Memory B cell (primary cell): ENCODE measurements around the gene IL6ST.

Source experiments
- ATAC-seq: fragments of 150-1000 bp; cut with Tn5 transposase; 2 replicates; pipeline ENCODE4 v1.10.0; 2021; ENCODE audit warnings: low read depth, mild to moderate bottlenecking, moderate library complexity
- DNase-seq, 2 donors: peaks; one replicate each; pipeline ENCODE4 v3.0.0; 2022; ENCODE audit warnings: low spot score in 2 of 2
- H3K27ac Mint-ChIP-seq: one replicate; pipeline ENCODE4 v1.8.0; 2022; ENCODE audit warnings: mild to moderate bottlenecking, moderate library complexity, mixed read lengths
- H3K27me3 Mint-ChIP-seq: one replicate; pipeline ENCODE4 v1.8.0; 2022; ENCODE audit warnings: mixed read lengths
- H3K36me3 Mint-ChIP-seq: one replicate; pipeline ENCODE4 v1.8.0; 2022; ENCODE audit warnings: mild to moderate bottlenecking, mixed read lengths
- H3K4me1 Mint-ChIP-seq: one replicate; pipeline ENCODE4 v1.8.0; 2022; ENCODE audit warnings: mixed read lengths
- H3K4me3 Mint-ChIP-seq: one replicate; pipeline ENCODE4 v1.8.0; 2022; ENCODE audit warnings: mild to moderate bottlenecking, moderate library complexity, mixed read lengths
- H3K9me3 Mint-ChIP-seq: one replicate; pipeline ENCODE4 v1.8.0; 2022; ENCODE audit warnings: mixed read lengths

IL6ST gene

GRCh38 chr5:55897206-55897894 lies 97.4 kb downstream of the IL6ST start:
- Mint-ChIP-seq H3K4me1 (peaks cover 3% of the 10 kb centered on the region), H3K9me3 (peaks cover 3% of the 10 kb centered on the region), H3K36me3 (peaks cover 2% of the 10 kb centered on the region), H3K27ac (no peak overlapping the region), H3K27me3 (peaks cover 8% of the 10 kb centered on the region), H3K4me3 (no peak overlapping the region)
- DNase-seq = no peak
- ATAC-seq = no peak

- DNase-seq (no peak), ATAC-seq (no peak)
- H3K9me3 Mint-ChIP-seq = peaks cover 3% of the 10 kb centered on the region
- H3K27me3 Mint-ChIP-seq = peaks cover 8% of the 10 kb centered on the region
- H3K4me3 Mint-ChIP-seq = no peak overlapping the region
- H3K27ac Mint-ChIP-seq = no peak overlapping the region
- H3K36me3 Mint-ChIP-seq = peaks cover 2% of the 10 kb centered on the region
- peaks cover 3% of the 10 kb centered on the region for H3K4me1 Mint-ChIP-seq
Measured at GRCh38 chr5:55896663-55897062, 98.1 kb downstream of the IL6ST start.

DNA sequence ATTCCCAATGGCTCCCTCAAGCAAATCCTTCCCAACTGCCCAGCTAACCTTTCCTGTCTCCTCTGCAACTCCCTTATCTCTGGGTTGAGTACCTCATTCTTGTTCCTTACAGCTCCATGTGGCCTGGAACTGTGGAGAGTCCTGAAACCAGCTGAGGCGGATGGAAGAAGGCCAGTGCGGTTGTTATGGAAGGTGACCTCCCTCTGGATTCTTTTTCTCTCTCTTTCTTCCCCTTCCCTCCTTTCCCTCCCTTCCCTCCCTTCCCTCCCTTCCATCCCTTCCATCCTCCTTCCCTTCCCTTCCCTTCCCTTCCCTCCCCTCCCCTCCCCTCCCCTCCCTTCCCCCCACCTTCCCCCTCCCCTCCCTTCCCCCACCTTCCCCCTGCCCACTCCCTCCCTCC lies 98.5 kb downstream of the IL6ST start:
- Mint-ChIP-seq H3K9me3 (peaks cover 3% of the 10 kb centered on the region), H3K27me3 (peaks cover 8% of the 10 kb centered on the region), H3K4me1 (peaks cover 3% of the 10 kb centered on the region), H3K4me3 (no peak overlapping the region), H3K27ac (no peak overlapping the region), H3K36me3 (peaks cover 2% of the 10 kb centered on the region)
- no peak for DNase-seq
- no peak for ATAC-seq

GRCh38 chr5:55895346-55895745 lies 99.4 kb downstream of the IL6ST start:
- no peak for DNase-seq
- Mint-ChIP-seq H3K27me3 (peaks cover 6% of the 10 kb centered on the region), H3K4me3 (no peak overlapping the region), H3K27ac (no peak overlapping the region), H3K9me3 (peaks cover 3% of the 10 kb centered on the region), H3K4me1 (peaks cover 3% of the 10 kb centered on the region), H3K36me3 (peaks cover 2% of the 10 kb centered on the region)
- no peak for ATAC-seq

GRCh38 chr5:55894135-55894534 lies 100.6 kb downstream of the IL6ST start:
- DNase-seq = no peak
- Mint-ChIP-seq H3K4me1 (peaks cover 3% of the 10 kb centered on the region), H3K27me3 (peaks cover 6% of the 10 kb centered on the region), H3K27ac (no peak overlapping the region), H3K36me3 (peaks cover 2% of the 10 kb centered on the region), H3K9me3 (peaks cover 3% of the 10 kb centered on the region), H3K4me3 (no peak overlapping the region)
- ATAC-seq = no peak

DNA sequence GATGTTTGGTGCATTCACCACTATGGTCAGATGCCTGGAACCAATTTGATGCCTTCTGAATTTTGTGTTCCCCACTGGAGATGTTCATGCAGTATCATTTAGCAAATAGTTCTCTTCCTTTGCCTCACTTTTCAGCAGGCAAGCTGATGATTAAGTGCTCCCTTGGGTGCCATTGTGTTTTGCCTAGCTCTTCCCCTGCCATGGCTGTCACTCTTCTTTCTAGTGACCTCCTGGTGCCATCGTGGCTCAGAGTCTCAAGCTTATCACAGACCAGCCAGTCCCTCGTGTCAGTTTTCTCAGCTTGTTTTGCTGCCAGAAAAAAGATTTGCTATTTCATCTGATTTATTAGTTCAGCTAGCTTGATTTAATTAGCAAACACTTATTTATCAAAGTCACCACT lies 102.3 kb downstream of the IL6ST start:
- H3K4me1 Mint-ChIP-seq = peaks cover 2% of the 10 kb centered on the region
- H3K9me3 Mint-ChIP-seq = peaks cover 3% of the 10 kb centered on the region
- DNase-seq (no peak), ATAC-seq (no peak)
- H3K27ac Mint-ChIP-seq = no peak overlapping the region
- H3K36me3 Mint-ChIP-seq = peaks cover 1% of the 10 kb centered on the region
- H3K27me3 Mint-ChIP-seq = peaks cover 4% of the 10 kb centered on the region
- H3K4me3 Mint-ChIP-seq = no peak overlapping the region

DNA sequence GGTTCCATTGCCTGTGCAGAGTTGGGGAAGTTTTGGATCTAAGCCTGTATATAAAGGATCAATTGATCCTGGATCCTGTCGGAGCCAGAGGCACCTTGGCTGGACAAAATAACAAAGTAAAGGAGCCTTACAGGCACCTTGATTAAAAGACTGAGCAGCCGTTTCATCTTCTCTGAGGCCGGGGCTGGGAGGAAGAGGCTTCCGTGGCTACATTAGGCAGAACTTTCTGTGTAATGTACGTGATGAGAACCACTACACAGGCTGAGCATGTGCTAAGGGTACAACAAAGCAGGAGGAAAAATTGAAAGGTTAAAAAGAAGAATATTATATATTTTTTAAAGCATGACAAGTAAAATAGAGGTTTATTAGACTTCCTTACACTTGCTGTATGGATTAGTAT lies 106.6 kb downstream of the IL6ST start:
- H3K27ac Mint-ChIP-seq = no peak overlapping the region
- no peaks in the 10 kb centered on the region for H3K4me1 Mint-ChIP-seq

GRCh38 chr5:55885359-55885758 lies 109.4 kb downstream of the IL6ST start:
- H3K4me3 Mint-ChIP-seq = no peak overlapping the region
- no peaks in the 10 kb centered on the region for H3K36me3 Mint-ChIP-seq
- no peak for ATAC-seq
- H3K4me1 Mint-ChIP-seq = no peaks in the 10 kb centered on the region
- DNase-seq = no peak
- H3K27me3 Mint-ChIP-seq = peaks cover 3% of the 10 kb centered on the region
- peaks cover 1% of the 10 kb centered on the region for H3K9me3 Mint-ChIP-seq
- no peak overlapping the region for H3K27ac Mint-ChIP-seq

More for the DNA sequence above, 106.6 kb downstream of the IL6ST start:
- Mint-ChIP-seq H3K36me3 (no peaks in the 10 kb centered on the region), H3K9me3 (peaks cover 3% of the 10 kb centered on the region), H3K4me3 (no peak overlapping the region), H3K27me3 (peaks cover 3% of the 10 kb centered on the region)
- ATAC-seq (no peak), DNase-seq (no peak)
